22Rv1 (cell line): ENCODE results near the gene NMU.

Experiments used
- CTCF ChIP-seq: fragments of 450-650 bp; IDR thresholded peaks from 2 replicates; pipeline ENCODE4 v1.5.1; 2017; ENCODE audit warnings: mild to moderate bottlenecking
- ZFX ChIP-seq: fragments of 450-650 bp; IDR thresholded peaks from 2 replicates; pipeline ENCODE4 v1.6.1; 2017; ENCODE audit warnings: antibody characterized with exemption, borderline replicate concordance

GRCh38 chr4:55546506-55546755 is 89.7 kb downstream of the NMU start:
- TF ChIP-seq CTCF (no peak), ZFX (no peak)
